Sciatic nerve (tissue), 2 donors: ENCODE results near the gene ETV6. TPM values are rescaled to one million over a fixed set of nuclear protein-coding genes. Genes with fewer than 3 reads are reported as not detected.

Source experiments
- ATAC-seq: fragments of 200-7000 bp; cut with Tn5 transposase; one replicate; pipeline ENCODE4 v1.9.1; 2020; ENCODE audit warnings: mild to moderate bottlenecking, moderate library complexity
- DNase-seq: peaks from one replicate; pipeline ENCODE4 v3.0.0-alpha.2; 2020; ENCODE audit warnings: low spot score
- intact Hi-C: fragments of 100-400 bp; cut with DNase I; formaldehyde crosslinking; loops from one replicate; pipeline ENCODE4 v1.14.2; 2022
- total RNA-seq: library from RNA; stranded (reverse); fragmentation: NEBNext Ultra II Directional; extraction: Animal tissue kit (Norgen Biotek cat#: 25700); gene quantifications from one replicate; pipeline ENCODE4 v1.2.1, GENCODE V29; 2021
- donor health status: DM: no; HTN: no; CAD: no.
- donor health status: DM: no; HTN: no; CAD: no.

ETV6 gene
- total RNA-seq, 1 donor from 2014 or later, result 38.8 TPM

DNA sequence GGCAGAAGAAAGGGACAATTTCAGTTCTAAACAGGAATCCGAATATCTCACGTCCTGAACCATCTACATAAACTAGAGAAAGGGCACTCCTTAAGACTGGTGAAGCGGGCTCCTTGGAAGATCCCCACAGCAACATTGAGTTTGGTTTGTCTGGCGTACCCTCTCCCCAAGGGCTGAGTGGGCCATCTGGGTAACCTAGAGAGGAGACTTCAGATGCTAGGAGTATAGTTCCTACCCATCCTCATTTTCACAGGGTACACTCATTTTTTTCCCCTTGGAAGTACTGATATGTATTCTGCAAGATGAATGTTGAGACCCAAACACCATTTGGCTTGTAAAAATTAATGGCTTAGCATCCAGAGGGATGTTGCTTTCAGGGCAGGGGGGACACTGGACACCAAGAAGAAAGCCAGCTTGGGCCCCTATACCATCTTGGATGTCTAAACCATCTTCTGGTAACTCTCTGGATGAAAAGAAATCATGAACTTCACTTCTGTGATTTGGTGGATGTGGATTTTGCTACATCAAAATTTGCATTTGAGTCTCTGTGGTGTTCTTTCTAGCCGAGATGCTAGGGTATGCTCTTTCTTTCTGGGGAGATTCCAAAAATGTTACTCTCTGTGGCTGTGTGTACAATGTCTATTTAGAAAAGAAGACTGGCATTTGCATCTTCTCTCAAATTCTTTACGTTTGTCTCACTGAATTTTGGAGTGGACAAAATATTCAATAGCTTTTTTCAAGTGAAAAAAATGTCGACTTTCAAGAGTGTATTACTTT, 97.7 kb downstream of the ETV6 start:
- DNase-seq (no peak), ATAC-seq (no peak)
- intact Hi-C loops, result no loop called here

DNA sequence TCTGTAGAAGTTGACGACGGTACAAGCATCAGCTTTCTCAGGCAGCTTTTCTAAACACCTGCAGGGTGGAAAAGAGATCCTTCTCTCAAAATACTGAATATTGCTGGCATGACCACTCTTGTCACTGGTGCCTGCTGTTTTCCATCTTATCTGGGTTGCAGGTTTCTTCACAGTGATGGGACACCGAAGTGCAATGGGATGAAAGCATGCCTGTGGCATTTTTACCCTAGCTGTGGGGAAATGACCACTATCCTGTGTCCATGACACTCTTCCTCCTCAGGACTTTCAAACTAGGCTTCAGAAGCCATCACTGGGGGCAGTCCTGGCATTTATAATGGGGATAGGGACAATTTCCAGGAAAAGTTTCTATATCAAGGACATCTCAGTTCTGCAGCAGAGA, 98.5 kb downstream of the ETV6 start:
- no peak for ATAC-seq
- intact Hi-C loops, result no loop called here
- no peak for DNase-seq

DNA sequence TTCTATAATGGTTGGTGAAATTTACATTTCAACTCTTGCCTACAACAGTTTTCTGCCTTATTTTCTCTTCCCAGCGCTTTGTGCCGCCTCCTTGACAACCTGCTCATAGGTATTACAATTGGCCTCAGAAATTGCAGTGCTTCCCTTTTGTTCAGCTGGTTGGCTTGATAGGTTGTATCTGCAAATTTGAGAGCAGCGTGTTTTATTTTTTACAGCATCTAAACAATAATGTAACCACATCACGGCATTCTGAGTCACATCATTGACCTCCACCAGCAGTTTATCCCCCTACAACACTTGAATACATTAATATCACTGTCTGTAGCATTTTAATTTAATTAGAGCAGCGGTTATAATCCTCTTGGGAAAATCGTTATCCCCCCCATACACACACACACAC, 99.4 kb downstream of the ETV6 start:
- intact Hi-C loops, result no loop called here
- ATAC-seq, result no peak
- DNase-seq, result no peak

DNA sequence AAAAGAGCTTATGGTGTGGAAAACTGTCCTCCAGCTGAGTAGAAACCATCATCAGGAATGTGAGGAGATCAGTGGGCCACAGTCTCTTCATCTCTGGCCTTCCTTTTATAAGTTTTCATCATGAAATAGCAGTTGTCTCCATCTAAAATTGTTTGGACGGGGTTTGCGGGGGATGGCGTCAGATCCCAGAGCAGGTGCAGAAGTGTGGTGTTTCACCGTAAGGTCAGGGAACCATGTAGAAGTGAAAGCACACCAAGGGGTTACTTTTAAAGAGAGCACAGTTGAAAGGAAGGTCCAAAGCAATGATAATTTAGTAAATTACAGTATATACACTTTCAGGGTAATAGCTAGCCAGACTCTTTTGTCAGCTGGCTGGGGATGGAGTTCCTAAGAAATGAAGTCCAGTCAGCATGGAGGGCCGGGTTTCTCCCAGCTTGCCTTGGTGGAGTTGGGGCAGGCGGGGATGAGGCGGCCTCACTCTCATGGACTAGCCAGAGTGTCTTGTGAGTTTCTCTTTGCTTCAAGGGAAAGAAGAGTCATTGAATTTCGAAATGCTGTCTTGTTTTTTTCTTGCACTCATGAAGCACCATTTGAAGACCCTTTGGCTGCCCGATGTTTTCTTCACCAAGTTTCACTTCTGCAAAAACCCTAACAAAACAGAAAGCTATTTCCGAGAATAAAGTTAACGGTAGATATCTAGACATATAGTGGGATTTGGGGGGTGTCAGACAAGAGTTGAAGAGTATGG, 100.6 kb downstream of the ETV6 start:
- intact Hi-C loops, result no loop called here
- ATAC-seq (peak; percentile 39), DNase-seq (no peak)

DNA sequence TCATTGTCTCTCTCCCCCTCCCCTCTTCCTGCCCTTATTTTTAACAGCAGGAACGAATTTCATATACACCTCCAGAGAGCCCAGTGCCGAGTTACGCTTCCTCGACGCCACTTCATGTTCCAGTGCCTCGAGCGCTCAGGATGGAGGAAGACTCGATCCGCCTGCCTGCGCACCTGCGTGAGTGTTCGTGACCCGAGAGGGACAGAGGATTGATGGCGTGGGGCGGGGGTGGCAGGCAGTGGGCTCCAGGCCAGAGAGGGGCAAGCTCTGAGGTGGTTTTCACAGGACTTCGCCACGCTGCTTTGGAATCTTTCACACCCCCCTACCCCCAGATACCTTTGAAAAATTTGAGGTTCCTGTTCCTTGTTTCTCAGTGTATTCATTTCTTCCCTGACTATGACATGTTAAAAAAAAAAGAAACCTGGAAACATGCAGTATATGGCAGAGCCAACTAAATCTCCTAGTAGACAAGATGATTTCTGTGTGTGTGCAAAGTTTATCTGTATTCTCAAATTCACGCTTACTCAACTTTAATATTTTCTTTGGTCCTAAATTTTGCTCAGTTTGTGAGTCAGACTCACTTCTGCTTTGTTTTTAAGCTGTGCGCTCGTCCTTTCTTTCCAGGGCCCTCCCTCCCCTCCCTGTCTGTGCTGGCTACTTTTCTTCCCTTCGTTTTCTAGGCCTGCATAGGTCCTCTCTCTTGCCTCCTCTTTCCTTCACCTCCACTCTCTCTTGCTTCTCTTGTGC, 103.1 kb downstream of the ETV6 start:
- peak; percentile 65 for ATAC-seq
- intact Hi-C loops, result no loop called here
- DNase-seq, result no peak

DNA sequence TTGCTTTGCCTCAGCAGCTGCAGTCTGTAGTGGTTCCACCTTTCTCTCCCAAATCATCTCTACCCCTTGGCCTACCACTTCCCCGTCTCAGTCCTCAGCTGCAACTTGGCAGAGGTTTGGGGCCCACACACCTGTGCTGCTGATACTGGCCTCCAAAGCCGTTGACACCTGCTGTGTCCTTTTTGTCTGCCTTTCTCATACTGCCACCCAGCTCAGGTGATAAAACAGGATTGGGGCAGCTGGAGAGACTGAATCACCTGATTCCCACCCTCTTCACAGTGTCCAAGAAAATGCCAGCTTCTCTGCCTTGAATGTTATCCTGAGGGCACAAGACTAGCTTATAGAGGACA, 103.7 kb downstream of the ETV6 start:
- intact Hi-C loops, result no loop called here
- no peak for DNase-seq
- no peak for ATAC-seq

DNA sequence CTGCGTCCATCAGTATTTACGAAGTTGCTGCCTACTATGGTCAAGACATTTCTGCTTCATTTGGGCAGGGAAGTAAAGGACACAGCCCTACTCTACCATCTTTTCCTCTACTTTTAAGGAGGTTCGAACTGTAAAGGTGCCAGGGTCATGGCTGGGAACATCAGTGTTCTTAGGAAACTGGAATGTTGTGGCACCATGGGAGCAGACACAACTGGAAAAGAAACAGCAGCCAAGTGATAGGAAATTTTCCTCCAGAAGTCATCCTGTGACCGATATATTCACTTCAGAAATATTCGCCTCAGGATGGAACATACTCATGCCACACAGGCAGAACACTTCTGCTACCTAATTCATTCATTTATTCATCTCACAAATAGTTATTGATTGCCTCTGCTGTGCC, 104.4 kb downstream of the ETV6 start:
- ATAC-seq, result no peak

DNA sequence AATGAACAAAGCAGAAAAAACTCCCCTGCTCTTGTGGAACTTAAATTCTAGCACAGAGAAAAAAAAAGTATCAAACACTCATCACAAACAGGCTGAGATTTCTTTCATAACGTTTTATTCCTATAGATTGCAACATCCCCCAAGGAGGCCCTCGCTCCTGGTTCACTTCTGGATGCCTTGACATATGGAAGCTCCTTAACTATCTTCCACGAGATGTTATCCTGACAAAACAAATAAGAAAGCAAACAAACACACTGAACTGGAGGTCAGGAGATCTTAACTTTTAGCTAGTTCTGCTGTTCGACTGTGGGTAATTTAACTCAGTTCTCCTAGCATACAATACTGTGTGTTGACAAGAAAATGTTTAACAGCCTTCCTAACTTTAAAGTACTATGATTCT, 104.8 kb downstream of the ETV6 start:
- ATAC-seq, result no peak
- no peak for DNase-seq
- intact Hi-C loops, result no loop called here

More for the DNA sequence above, 104.4 kb downstream of the ETV6 start:
- intact Hi-C loops, result no loop called here
- DNase-seq, result no peak

DNA sequence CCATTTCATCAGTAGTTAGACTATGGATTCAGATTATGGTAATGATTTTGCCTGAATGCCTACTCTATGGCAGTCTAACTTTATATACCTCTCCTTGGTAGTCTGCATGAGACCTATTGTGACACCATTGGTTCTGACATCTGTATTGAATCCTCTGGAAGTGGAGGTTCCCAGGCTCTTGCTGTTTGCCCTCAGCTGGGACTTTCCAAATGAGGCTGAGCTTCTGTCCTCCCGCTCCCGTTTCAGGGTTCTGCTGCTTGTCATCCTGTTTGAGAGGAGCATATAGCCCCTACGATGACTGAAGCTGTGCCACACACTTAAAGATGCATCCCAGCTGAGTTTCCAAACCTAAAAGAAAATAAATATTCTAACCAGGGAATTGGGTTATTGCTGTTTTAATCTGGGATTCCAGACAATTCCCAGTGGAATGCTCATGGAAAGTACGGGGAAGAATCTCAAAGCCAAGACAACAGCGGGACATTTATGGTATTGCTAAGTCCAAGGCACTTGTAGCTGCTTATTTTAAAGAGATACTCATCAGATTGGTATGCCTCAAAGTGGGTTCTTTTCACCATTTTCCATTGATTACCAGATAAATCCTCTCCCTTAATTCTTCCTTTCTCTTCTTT, 105.9 kb downstream of the ETV6 start:
- ATAC-seq (no peak), DNase-seq (no peak)
- intact Hi-C loops, result no loop called here

DNA sequence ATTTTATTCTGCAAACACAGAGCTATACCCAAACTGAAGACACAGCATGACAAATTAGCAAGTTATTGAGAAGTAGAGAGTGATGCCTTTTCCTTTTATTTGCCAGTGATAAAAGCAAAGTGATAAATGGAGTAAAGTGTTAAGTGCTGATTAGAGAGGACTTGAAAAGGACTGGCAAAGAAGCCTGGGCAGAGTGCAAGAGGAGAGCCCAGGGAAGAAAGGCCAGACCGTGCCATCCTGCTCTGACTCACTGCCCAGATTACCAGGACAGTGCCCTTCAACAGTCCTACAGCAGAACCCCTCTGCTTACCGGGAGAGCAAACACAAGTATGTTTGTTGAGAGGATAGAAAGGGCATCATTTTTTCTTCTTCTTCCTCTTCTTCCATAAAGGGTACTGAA, 106.5 kb downstream of the ETV6 start:
- ATAC-seq (no peak), DNase-seq (no peak)
- intact Hi-C loops, result no loop called here

DNA sequence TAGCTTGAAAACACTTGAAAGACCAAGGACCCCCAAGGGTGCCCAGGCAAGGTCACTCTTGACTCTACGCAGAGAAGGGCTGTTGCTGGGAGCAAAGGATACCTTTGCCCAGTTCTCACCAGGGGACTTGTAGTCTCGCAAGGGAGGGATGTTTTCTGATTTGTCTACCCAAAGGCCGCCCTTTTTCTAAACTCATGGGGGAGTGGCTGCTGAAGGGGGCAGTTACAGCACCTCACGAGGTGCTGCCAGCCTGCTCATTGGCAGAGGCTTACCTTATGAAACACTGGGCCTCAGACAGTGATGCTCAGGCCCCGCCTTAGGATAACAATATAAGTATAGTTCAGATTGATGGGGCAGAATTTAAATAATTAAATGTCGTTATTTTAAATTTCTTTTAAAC, 107.0 kb downstream of the ETV6 start:
- intact Hi-C loops, result no loop called here
- no peak for DNase-seq
- ATAC-seq, result no peak

DNA sequence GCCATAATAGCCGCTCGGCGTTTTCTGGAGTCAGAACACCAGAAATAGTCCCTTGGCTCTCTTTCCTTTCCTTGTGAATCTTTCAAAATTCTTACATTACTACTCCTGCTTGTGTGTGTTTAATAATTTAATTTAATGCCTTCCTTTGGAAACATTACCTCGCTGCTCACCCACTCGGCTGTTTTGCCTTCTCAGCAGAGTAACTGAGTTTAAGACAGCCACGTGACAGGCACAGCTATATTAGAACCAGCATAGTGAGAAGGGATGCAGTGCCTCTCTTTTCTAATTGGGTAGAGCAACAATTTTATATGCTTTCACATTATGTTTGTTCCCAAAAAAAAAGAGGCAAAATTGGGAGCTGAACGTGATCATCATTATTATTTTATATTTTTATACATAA, 107.6 kb downstream of the ETV6 start:
- intact Hi-C loops, result no loop called here
- DNase-seq (no peak), ATAC-seq (no peak)

DNA sequence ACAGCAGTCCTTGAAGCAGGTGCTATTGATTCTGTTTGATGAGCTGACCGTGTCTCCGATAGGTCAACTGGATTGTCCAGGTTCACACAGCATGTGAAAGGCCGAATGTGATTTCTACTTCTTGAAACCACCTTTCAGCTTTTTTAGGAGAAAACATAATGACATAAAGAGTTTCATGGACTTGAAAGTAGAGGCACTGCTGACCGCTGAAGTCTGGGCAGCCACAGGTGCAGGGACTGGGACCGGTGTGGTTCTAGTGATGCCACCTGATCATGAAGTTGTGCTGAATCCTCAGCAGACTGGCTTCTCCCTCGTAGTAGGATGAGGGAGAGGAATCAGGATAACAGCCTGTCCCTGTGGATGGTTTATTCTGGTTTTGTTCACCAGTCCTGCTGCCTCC, 108.1 kb downstream of the ETV6 start:
- intact Hi-C loops, result no loop called here
- ATAC-seq (no peak), DNase-seq (no peak)

DNA sequence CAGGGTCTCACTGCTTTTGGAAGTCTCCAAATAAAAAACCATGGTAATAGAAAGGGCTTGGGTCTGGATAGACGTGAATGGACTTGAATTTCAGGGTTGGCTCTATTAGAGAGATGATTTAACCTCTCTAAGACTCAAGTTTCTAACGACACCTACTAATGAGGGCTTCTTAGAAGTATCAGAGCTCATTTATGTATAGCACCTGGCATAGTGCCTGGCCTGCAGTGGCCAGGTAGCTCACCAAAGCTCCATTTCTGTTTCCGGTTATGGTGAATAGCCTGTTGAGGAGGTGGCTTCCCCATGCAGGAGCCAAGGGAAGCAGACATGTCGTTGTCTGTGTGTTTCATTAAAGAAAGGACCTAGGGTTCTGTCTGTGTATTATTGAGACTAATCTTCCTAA, 108.6 kb downstream of the ETV6 start:
- ATAC-seq (no peak), DNase-seq (no peak)
- intact Hi-C loops, result no loop called here

DNA sequence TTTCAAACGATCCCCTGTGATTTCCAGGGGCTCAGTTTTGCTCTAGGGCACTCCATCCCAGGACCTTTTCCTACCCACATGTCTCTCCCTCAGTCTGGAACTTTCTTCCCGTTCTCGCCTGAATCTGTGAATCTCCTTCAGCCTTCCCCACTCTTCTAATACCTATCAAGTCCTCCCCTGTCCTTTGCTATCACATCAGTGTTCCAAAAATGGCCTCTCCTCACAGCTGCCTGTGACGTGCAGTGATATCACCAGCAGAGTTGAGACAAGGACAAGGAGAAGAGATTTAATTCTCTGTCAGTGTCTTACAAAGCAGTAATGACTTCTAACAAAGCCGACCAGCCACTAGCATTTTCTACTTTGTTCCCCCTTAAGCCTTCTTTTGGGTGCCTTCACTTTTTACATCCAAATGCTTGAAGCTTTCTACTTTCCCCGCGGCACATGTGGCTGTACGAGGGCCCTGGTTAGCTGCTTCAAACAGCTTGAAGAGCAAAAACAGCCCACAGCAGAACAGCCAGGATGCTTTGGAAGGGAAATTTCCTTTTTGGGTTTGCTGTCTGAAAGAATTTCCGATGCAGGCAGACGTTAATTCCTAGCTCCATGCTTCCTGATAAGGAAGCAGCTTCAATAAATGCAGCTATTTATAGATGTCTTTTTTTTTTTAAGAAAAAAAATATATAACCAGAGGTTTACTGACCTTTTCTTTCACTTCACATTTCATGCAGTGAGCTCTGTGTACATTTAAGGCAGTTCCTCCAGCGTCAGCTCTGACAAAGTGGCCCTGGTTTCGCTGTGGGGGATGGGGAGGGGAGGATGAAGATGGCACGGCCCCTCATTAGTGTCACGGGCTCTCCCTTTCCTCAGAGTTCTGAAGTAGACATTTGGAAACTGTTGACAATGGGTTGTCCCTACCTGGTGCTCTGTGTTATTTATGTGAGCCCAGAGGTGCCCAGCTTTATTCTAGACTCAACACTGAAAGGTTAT, 109.3 kb downstream of the ETV6 start:
- peak; percentile 49 for ATAC-seq
- intact Hi-C loops, result no loop called here
- DNase-seq, result no peak

DNA sequence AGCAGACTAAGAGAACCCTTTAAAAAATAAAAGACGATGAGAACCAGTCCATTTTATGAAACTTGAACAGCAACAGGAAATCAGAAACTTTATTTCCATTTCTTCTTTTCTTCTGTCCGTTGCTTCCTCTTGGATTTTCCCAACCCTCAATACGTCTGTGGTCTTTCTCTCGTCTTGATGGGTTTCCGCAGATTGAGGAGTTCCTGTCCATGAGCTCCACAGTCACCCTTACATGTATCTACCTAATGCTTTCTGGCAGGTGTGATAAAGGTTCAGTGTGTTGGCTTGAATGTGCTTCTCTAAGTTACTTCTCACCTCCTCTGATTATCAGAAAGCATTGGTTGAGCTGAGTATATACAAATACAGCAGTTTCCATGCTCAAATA, 110.0 kb downstream of the ETV6 start:
- intact Hi-C loops, result no loop called here
- no peak for DNase-seq
- ATAC-seq, result no peak

DNA sequence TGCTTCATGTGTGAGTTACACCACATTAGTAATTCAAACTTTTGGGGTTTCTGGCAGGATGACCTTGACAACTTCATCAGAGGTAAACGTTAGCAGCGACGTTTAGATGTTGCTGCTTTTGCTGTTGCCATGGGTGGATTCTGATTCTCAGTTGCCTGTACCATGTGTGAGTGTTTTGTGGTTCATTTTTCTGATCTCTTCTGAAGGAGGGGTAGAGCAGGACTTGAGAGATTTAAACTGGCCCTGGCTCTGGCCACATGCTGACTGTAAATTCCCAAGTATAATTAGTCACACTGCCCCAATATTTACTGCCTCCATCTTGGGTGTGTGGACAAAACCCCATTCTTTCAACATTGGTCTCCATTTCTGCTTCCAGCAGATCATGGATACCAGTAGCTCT, 110.4 kb downstream of the ETV6 start:
- ATAC-seq (no peak), DNase-seq (no peak)
- intact Hi-C loops, result no loop called here

DNA sequence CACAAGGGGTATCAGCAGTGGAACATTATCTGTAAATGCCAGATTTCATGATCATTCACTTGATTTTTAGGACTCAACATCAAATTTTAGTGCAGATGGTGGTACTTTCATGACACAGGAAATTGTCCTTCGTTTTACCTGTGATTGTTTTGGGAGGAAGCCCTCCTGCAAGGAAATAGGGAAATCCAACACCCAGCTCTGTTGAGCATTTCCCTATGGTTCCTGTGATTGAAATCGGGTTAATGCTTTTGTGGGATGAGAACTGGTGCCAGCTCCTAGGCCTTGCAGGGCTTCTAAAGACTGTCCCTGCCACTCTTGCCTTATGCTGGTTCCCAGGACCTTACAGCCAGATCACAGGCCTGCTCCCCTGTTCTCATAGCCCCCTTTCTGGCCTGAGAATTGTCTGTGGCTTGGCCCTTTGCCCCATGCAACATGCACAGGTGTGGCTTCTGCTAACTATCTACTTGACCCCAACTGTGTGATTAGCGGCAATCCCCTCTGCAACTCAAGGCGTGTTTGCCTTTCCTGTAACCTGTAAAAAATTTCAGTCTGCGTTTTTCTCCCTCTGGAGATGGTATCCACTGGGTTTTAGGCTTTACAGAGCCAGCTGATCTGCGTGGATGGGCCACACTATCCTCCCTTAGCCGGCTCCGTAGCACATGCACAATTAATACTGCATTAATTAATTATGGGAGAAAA, 112.5 kb downstream of the ETV6 start:
- intact Hi-C loops, result no loop called here
- no peak for DNase-seq
- ATAC-seq, result no peak
